K562 (cell line): ENCODE measurements around the gene MEOX2.

Experiments used
- STAG1 ChIP-seq: sonication (generic); formaldehyde crosslinking; IDR thresholded peaks from 2 replicates; pipeline ENCODE4 v1.5.0; 2020; ENCODE audit warnings: missing genetic modification reagents, borderline replicate concordance
- TF ChIP-seq, protein P1 (sequence below): fragments of 250-450 bp; sonication (Bioruptor Pico); IDR thresholded peaks from 2 replicates; pipeline ENCODE4 v1.5.0; 2021
- TF ChIP-seq, protein P2 (sequence below): fragments of 250-450 bp; sonication (Bioruptor Pico); IDR thresholded peaks from 2 replicates; pipeline ENCODE4 v1.9.0; 2021; ENCODE audit warnings: mild to moderate bottlenecking

DNA sequence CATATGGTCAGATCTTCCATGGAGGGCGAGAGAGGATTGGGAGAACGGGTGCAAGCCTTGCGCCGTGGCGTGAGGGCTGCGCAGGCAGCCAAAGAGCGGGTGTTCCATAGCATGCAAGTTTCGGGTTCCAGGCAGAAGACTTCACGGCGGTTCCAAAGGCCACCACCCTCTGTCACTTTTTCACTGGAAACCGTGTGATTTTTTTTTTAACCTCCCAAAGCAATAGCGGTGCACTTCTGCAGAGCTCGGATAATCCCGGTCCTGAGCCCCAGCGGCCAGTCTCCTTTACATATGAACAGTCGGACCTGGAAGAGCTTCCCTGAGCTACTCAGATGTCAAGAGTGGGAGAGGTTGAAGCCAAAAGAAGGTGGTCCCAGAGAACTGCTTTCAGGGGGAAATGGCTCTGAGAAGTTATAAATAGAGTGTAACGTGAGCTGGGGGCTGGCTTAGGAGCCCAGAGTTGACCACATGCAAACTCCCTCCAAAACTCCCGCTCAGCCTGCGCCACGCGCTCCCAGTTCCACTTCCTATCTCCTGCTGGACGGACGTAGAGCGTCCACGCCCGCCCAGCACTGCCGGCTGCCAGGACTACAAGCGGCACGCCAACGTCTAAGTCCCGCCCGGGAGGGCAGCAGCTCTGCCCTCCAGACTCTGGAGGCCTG lies at the start of gene MEOX2:
- no peak for TF ChIP-seq STAG1 (CRISPR knock-in tag)
- TF ChIP-seq, protein P1, sequence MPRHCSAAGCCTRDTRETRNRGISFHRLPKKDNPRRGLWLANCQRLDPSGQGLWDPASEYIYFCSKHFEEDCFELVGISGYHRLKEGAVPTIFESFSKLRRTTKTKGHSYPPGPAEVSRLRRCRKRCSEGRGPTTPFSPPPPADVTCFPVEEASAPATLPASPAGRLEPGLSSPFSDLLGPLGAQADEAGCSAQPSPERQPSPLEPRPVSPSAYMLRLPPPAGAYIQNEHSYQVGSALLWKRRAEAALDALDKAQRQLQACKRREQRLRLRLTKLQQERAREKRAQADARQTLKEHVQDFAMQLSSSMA (CRISPR knock-in tag) = no peak
- TF ChIP-seq, protein P2, sequence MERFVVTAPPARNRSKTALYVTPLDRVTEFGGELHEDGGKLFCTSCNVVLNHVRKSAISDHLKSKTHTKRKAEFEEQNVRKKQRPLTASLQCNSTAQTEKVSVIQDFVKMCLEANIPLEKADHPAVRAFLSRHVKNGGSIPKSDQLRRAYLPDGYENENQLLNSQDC (CRISPR knock-in tag) = no peak
